ENCODE results near the gene HCN3. TPM values are rescaled to one million over a fixed set of nuclear protein-coding genes. Genes with fewer than 3 reads are reported as not detected.

The HCN3 gene
- total and polyA plus RNA-seq, 2 donors (not counting 1 experiment from before 2014, with no cell fraction given), result 6.2 to 9.2 TPM

DNA sequence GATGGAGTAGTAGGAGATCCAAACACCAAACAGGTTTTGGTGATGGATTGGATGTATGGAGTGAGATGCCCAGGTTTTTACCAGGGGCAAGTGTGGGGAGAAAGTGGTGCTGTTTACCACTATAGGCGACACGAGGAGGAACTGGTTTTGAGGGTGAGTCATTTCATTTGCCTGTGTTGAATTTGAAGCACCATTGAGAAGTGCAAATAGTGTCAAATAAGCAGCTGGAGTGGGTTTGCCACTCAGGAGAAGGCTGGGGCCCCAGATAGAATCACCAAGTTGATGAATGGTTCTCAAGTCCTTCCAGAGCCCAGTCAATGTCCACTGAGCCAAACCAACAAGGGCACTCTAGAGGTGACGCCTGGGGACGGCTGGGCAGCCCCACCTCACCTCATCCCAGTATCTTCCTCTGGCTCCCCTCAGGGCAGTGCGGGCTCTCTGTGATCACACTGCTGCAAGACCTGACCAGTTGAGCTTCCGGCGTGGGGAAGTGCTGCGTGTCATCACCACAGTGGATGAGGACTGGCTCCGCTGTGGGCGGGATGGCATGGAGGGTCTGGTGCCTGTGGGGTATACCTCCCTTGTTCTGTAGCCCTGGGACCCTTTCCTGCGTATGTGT is 52.8 kb downstream of the HCN3 start:
- CTCF ChIA-PET, result interaction anchor here (0.7 kb wide), 1 partner anchor 82 kb away, joined by 4 read pairs; no protein-coding TSS in a partner anchor
- DNase-seq, result no peak

DNA sequence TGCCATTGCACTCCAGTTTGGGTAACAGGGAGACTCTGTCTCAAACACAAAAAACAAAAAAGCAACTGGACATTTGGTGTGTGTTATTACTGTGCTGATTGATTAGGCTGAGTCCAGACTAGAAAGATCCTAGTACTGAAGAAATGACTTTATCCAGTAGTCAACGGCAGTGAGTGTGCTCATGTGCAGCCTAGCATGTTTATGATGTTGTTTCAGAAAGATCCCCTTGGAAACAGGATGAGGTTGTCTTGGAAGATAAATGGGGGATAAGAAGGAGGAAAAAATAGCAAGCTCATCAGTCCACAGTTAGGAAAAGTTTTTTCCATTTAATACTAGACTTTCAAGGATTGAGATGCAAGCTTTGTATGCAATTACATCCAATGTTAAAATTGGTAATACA is 57.7 kb downstream of the HCN3 start:
- Mint-ChIP-seq H3K27ac (no peak overlapping the region), H3K27me3 (no peaks in the 10 kb centered on the region), H3K9me3 (ENCODE audit: insufficient read depth) (no peaks in the 10 kb centered on the region), H3K4me1 (no peaks in the 10 kb centered on the region), H3K4me3 (no peak overlapping the region)
- Histone ChIP-seq H3K4me1 (ENCODE audit: control insufficient read depth in 2 of 2, insufficient read depth in 2 of 2, low read length in 2 of 2) (no peaks in the 10 kb centered on the region), H3K27ac (ENCODE audit: low read length in 2 of 2) (no peak overlapping the region), H3K4me3 (ENCODE audit: control extremely low read depth in 1 of 5, extremely low read depth in 1 of 5, insufficient read depth in 1 of 5, low read depth in 2 of 5, low read length in 4 of 5) (no peak overlapping the region), H3K4me2 (replicated peaks; ENCODE audit: low read depth, low read length, poor library complexity, severe bottlenecking) (no peak overlapping the region), H3K9ac (ENCODE audit: low read length) (no peak overlapping the region), H4K20me1 (ENCODE audit: control insufficient read depth, insufficient read depth, low read length, poor library complexity, severe bottlenecking) (peaks cover 4% of the 10 kb centered on the region), H3K27me3 (replicated peaks in 1 of 4; ENCODE audit: control extremely low read depth in 1 of 4, control insufficient read depth in 3 of 4, insufficient read depth in 4 of 4, low read length in 3 of 4) (no peaks in the 10 kb centered on the region), H2AFZ (ENCODE audit: insufficient read depth, low read depth, low read length, poor library complexity, severe bottlenecking) (no peak overlapping the region), H3K79me2 (ENCODE audit: control insufficient read depth, insufficient read depth, low read length) (no peaks in the 10 kb centered on the region), H3K36me3 (replicated peaks in 1 of 2; ENCODE audit: control extremely low read depth in 1 of 2, control insufficient read depth in 1 of 2, extremely low read depth in 1 of 2, insufficient read depth in 2 of 2, low read length in 1 of 2) (peaks cover 1 to 53% of the 10 kb centered on the region in 2 experiments), H3K9me3 (ENCODE audit: control extremely low read depth in 1 of 3, control insufficient read depth in 2 of 3, insufficient read depth in 1 of 3, low read length in 2 of 3) (no peaks in the 10 kb centered on the region)
- ATAC-seq (ENCODE audit: low read depth) (no peak), DNase-seq (no peak)
- TF ChIP-seq, protein P1, sequence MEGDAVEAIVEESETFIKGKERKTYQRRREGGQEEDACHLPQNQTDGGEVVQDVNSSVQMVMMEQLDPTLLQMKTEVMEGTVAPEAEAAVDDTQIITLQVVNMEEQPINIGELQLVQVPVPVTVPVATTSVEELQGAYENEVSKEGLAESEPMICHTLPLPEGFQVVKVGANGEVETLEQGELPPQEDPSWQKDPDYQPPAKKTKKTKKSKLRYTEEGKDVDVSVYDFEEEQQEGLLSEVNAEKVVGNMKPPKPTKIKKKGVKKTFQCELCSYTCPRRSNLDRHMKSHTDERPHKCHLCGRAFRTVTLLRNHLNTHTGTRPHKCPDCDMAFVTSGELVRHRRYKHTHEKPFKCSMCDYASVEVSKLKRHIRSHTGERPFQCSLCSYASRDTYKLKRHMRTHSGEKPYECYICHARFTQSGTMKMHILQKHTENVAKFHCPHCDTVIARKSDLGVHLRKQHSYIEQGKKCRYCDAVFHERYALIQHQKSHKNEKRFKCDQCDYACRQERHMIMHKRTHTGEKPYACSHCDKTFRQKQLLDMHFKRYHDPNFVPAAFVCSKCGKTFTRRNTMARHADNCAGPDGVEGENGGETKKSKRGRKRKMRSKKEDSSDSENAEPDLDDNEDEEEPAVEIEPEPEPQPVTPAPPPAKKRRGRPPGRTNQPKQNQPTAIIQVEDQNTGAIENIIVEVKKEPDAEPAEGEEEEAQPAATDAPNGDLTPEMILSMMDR (IDR thresholded peaks at IDR 0.05), result no peak
- no peak for TF ChIP-seq EZH2 (IDR thresholded peaks at IDR 0.05; ENCODE audit: borderline replicate concordance, insufficient read depth, low read depth, low read length, poor library complexity, severe bottlenecking)
- POLR2A ChIA-PET, result no interaction called here
- WGBS (ENCODE audit: insufficient coverage), result 100% methylated on average over 1 of the region's 1 CpG
- intact Hi-C loops (cut with micrococcal nuclease), result no loop called here
- CTCF ChIA-PET, result interaction anchor here (0.7 kb wide), 1 partner anchor 518 kb away, joined by 3 read pairs; no protein-coding TSS in a partner anchor

More for the DNA sequence above, 52.8 kb downstream of the HCN3 start:
- Mint-ChIP-seq H3K27ac (no peak overlapping the region), H3K4me1 (no peaks in the 10 kb centered on the region), H3K27me3 (no peaks in the 10 kb centered on the region), H3K9me3 (ENCODE audit: insufficient read depth) (no peaks in the 10 kb centered on the region), H3K4me3 (no peak overlapping the region)
- no peaks in the 10 kb centered on the region for H3K27me3 ChIP-seq (replicated peaks in 1 of 4; ENCODE audit: control extremely low read depth in 1 of 4, control insufficient read depth in 3 of 4, insufficient read depth in 4 of 4, low read length in 3 of 4)
- no peak overlapping the region for H3K27ac ChIP-seq (ENCODE audit: low read length in 2 of 2)
- no peak overlapping the region for H3K4me3 ChIP-seq (ENCODE audit: control extremely low read depth in 1 of 5, extremely low read depth in 1 of 5, insufficient read depth in 1 of 5, low read depth in 2 of 5, low read length in 4 of 5)
- H3K79me2 ChIP-seq (ENCODE audit: control insufficient read depth, insufficient read depth, low read length), result no peaks in the 10 kb centered on the region
- H2AFZ ChIP-seq (ENCODE audit: insufficient read depth, low read depth, low read length, poor library complexity, severe bottlenecking), result no peak overlapping the region
- 91% methylated on average over 7 of the region's 11 CpGs for WGBS (ENCODE audit: insufficient coverage)
- H3K9me3 ChIP-seq (ENCODE audit: control extremely low read depth in 1 of 3, control insufficient read depth in 2 of 3, insufficient read depth in 1 of 3, low read length in 2 of 3), result no peaks in the 10 kb centered on the region
- intact Hi-C loops (cut with micrococcal nuclease), result loop anchor here (10.0 kb wide), 1 partner anchor 1175 kb away; the partner anchor contains the start of gene MEF2D
- H3K4me2 ChIP-seq (replicated peaks; ENCODE audit: low read depth, low read length, poor library complexity, severe bottlenecking), result no peak overlapping the region
- H4K20me1 ChIP-seq (ENCODE audit: control insufficient read depth, insufficient read depth, low read length, poor library complexity, severe bottlenecking), result no peaks in the 10 kb centered on the region
- H3K9ac ChIP-seq (ENCODE audit: low read length), result no peak overlapping the region
- ATAC-seq (ENCODE audit: low read depth), result no peak
- TF ChIP-seq, protein P1 (IDR thresholded peaks at IDR 0.05), result no peak
- POLR2A ChIA-PET, result no interaction called here
- peaks cover 0 to 16% of the 10 kb centered on the region in 2 experiments for H3K36me3 ChIP-seq (replicated peaks in 1 of 2; ENCODE audit: control extremely low read depth in 1 of 2, control insufficient read depth in 1 of 2, extremely low read depth in 1 of 2, insufficient read depth in 2 of 2, low read length in 1 of 2)
- H3K4me1 ChIP-seq (ENCODE audit: control insufficient read depth in 2 of 2, insufficient read depth in 2 of 2, low read length in 2 of 2), result peaks cover 0 to 3% of the 10 kb centered on the region in 2 donors
